ENCODE data around the gene POLE4.

GRCh38 chr2:74921236-74921736 lies 37.2 kb upstream of the POLE4 start:
- TF ChIP-seq CTCF (IDR thresholded peaks at IDR 0.05) (no peak), EZH2 (IDR thresholded peaks at IDR 0.05; ENCODE audit: borderline replicate concordance, insufficient read depth, low read depth, low read length, poor library complexity, severe bottlenecking) (no peak)

Measured in B cell (primary cell).